H1 (cell line): ENCODE measurements around the gene FOXN3. TPM values are rescaled to one million over a fixed set of nuclear protein-coding genes. Genes with fewer than 3 reads are reported as not detected.

Experiments
- CTCF ChIA-PET: fragments of 300-600 bp; sonication (Branson Sonifier 250); formaldehyde crosslinking; loops from one replicate; lab custom pipeline; 2021; ENCODE audit not compliant: partially characterized antibody; lab: Charles Lee
- POLR2A ChIA-PET: fragments of 300-600 bp; sonication (Branson Sonifier 250); formaldehyde crosslinking; loops from one replicate; lab custom pipeline; 2021; ENCODE audit warnings: inconsistent platforms; ENCODE audit not compliant: partially characterized antibody; lab: Charles Lee
- DNase-seq, 2 experiments: peaks; one replicate each; pipeline versions ENCODE4 v3.0.0 to v3.0.0-alpha.2; 2010 to 2022; ENCODE audit warnings: low spot score in 2 of 2, low read depth in 1 of 2, mixed read lengths in 1 of 2
- FAIRE-seq: peaks from 2 replicates; lab custom pipeline; 2011; peaks lifted over from hg19 to GRCh38; lab: Jason Lieb, UNC
- H2AFZ ChIP-seq: 2 replicates; pipeline ENCODE4 v1.8.1; 2012; ENCODE audit warnings: low read length, inconsistent platforms
- H2AK5ac ChIP-seq: 2 replicates; pipeline ENCODE4 v1.6.1; 2013; ENCODE audit warnings: low read depth, low read length
- H2BK120ac ChIP-seq: replicated peaks from 2 replicates; pipeline ENCODE3; 2013; ENCODE audit warnings: low read depth, low read length, inconsistent platforms
- H2BK12ac ChIP-seq: 2 replicates; pipeline ENCODE4 v1.6.1; 2013; ENCODE audit warnings: low read depth, low read length
- H2BK15ac ChIP-seq: 2 replicates; pipeline ENCODE4 v1.6.1; 2013; ENCODE audit warnings: low read length
- H2BK20ac ChIP-seq: 2 replicates; pipeline ENCODE4 v1.6.1; 2013; ENCODE audit warnings: low read length
- H2BK5ac ChIP-seq: 2 replicates; pipeline ENCODE4 v1.6.1; 2013; ENCODE audit warnings: low read depth, low read length
- H3K14ac ChIP-seq: 2 replicates; pipeline ENCODE4 v1.6.1; 2013; ENCODE audit warnings: inconsistent platforms; ENCODE audit not compliant: insufficient read length
- H3K18ac ChIP-seq: 2 replicates; pipeline ENCODE4 v1.6.1; 2013; ENCODE audit warnings: low read length; ENCODE audit errors: extremely low read depth
- H3K23ac ChIP-seq: 2 replicates; pipeline ENCODE4 v1.6.1; 2013; ENCODE audit warnings: inconsistent platforms; ENCODE audit not compliant: insufficient read length
- H3K23me2 ChIP-seq: 2 replicates; pipeline ENCODE4 v1.6.1; 2013; ENCODE audit warnings: low read depth, low read length
- H3K27ac ChIP-seq: 2 replicates; pipeline ENCODE4 v1.6.1; 2011; ENCODE audit warnings: low read depth, low read length, inconsistent platforms
- H3K27me3 ChIP-seq, 4 experiments: replicated peaks in 1 of 4; 1 replicate in 1 of 4; 2 replicates in 3 of 4; pipeline versions ENCODE4 v1.6.1 to v1.8.1; 2011 to 2013; ENCODE audit warnings: low read length in 3 of 4, mild to moderate bottlenecking in 3 of 4, inconsistent platforms in 2 of 4, mixed read lengths in 2 of 4, moderate library complexity in 1 of 4; ENCODE audit not compliant: control insufficient read depth in 3 of 4, insufficient read depth in 3 of 4; ENCODE audit errors: extremely low read depth in 1 of 4
- H3K36me3 ChIP-seq, 4 experiments: 2 replicates each; pipeline versions ENCODE4 v1.6.1 to v1.8.1; 2011 to 2013; ENCODE audit warnings: mild to moderate bottlenecking in 4 of 4, low read length in 3 of 4, moderate library complexity in 2 of 4, control low read depth in 1 of 4, inconsistent platforms in 1 of 4; ENCODE audit not compliant: insufficient read depth in 4 of 4, control insufficient read depth in 2 of 4
- H3K4ac ChIP-seq: replicated peaks from 2 replicates; pipeline ENCODE3; 2013; ENCODE audit warnings: low read length, low read depth, mixed read lengths, inconsistent platforms; ENCODE audit not compliant: insufficient read length
- H3K4me1 ChIP-seq, 4 experiments: replicated peaks in 1 of 4; 1 replicate in 1 of 4; 2 replicates in 3 of 4; pipeline versions ENCODE4 v1.6.1 to v1.8.1; 2011 to 2013; ENCODE audit warnings: low read length in 3 of 4, inconsistent platforms in 2 of 4, mixed read lengths in 1 of 4; ENCODE audit not compliant: insufficient read depth in 4 of 4, control insufficient read depth in 3 of 4
- H3K4me2 ChIP-seq, 2 experiments: 2 replicates each; pipeline versions ENCODE4 v1.6.1 to v1.8.1; 2011 to 2013; ENCODE audit warnings: low read depth in 2 of 2, low read length in 2 of 2, control low read depth in 1 of 2, inconsistent platforms in 1 of 2, mild to moderate bottlenecking in 1 of 2; ENCODE audit not compliant: insufficient read depth in 1 of 2
- H3K4me3 ChIP-seq, 4 experiments: fragments of 200-600, 300-600 bp in 1 of 4; sonication (generic), shearing (Covaris generic), sonication (Bioruptor Twin) in 1 of 4; 2 replicates each; pipeline versions ENCODE4 v1.5.1 to v1.8.1; 2011 to 2016; ENCODE audit warnings: low read length in 4 of 4, low read depth in 3 of 4, control low read depth in 2 of 4, inconsistent platforms in 2 of 4, mild to moderate bottlenecking in 2 of 4, mixed read lengths in 1 of 4, moderate library complexity in 1 of 4; ENCODE audit not compliant: insufficient read depth in 2 of 4; ENCODE audit errors: extremely low read depth in 1 of 4
- H3K56ac ChIP-seq: replicated peaks from 2 replicates; pipeline ENCODE3; 2013; ENCODE audit warnings: low read depth, mild to moderate bottlenecking, mixed read lengths, low read length, inconsistent platforms; ENCODE audit not compliant: insufficient read length
- H3K79me1 ChIP-seq: 2 replicates; pipeline ENCODE4 v1.6.1; 2013; ENCODE audit warnings: low read depth, low read length, control low read depth
- H3K79me2 ChIP-seq, 2 experiments: 2 replicates each; pipeline versions ENCODE4 v1.6.1 to v1.8.1; 2012 to 2013; ENCODE audit warnings: low read length in 2 of 2, mild to moderate bottlenecking in 2 of 2, inconsistent platforms in 1 of 2; ENCODE audit not compliant: insufficient read depth in 2 of 2, control insufficient read depth in 1 of 2
- H3K9ac ChIP-seq, 4 experiments: replicated peaks in 1 of 4; 1 replicate in 1 of 4; 2 replicates in 3 of 4; pipeline versions ENCODE4 v1.6.1 to v1.8.1; 2011 to 2013; ENCODE audit warnings: low read depth in 3 of 4, low read length in 3 of 4, control low read depth in 2 of 4, mild to moderate bottlenecking in 2 of 4, moderate library complexity in 2 of 4, inconsistent platforms in 1 of 4; ENCODE audit errors: extremely low read depth in 1 of 4
- H3K9me3 ChIP-seq, 2 experiments: 2 replicates each; pipeline versions ENCODE4 v1.6.1 to v1.8.1; 2012 to 2013; ENCODE audit warnings: mild to moderate bottlenecking in 2 of 2, moderate library complexity in 2 of 2, control low read depth in 1 of 2, inconsistent platforms in 1 of 2, low read depth in 1 of 2, low read length in 1 of 2, mixed read lengths in 1 of 2; ENCODE audit not compliant: insufficient read depth in 2 of 2
- H4K20me1 ChIP-seq, 2 experiments: replicated peaks in 1 of 2; 2 replicates each; pipeline versions ENCODE3 to v1.8.1; 2011 to 2013; ENCODE audit warnings: inconsistent platforms in 2 of 2, low read length in 2 of 2, mild to moderate bottlenecking in 1 of 2; ENCODE audit not compliant: insufficient read depth in 2 of 2, control insufficient read depth in 1 of 2
- H4K5ac ChIP-seq: 2 replicates; pipeline ENCODE4 v1.6.1; 2013; ENCODE audit warnings: low read length, low read depth, mixed read lengths, inconsistent platforms; ENCODE audit not compliant: insufficient read length
- H4K8ac ChIP-seq: 2 replicates; pipeline ENCODE4 v1.8.0; 2013; ENCODE audit warnings: mild to moderate bottlenecking, moderate library complexity, low read length, inconsistent platforms; ENCODE audit not compliant: insufficient read depth; ENCODE audit errors: extremely low read depth
- H4K91ac ChIP-seq: replicated peaks from 2 replicates; pipeline ENCODE3; 2013; ENCODE audit warnings: low read length, mixed read lengths, inconsistent platforms; ENCODE audit not compliant: insufficient read length
- POU5F1 ChIP-seq: IDR thresholded peaks from 2 replicates; pipeline ENCODE4 v1.6.1; 2011; ENCODE audit warnings: low read depth, mild to moderate bottlenecking, low read length, moderate library complexity
- ZNF274 ChIP-seq: IDR thresholded peaks from 2 replicates; pipeline ENCODE4 v1.7.0; 2012; ENCODE audit warnings: low read length, borderline replicate concordance; ENCODE audit errors: extremely low read depth
- WGBS, 2 experiments: shearing (Covaris generic) in 1 of 2; methylation state at CpG; one replicate each; pipeline versions ENCODE4 v1.1.6 to v1.1.7; 2013 to 2015; ENCODE audit warnings: low lambda C conversion rate in 2 of 2, mixed read lengths in 2 of 2, inconsistent platforms in 1 of 2, low coverage in 1 of 2, missing lambda C conversion rate in 1 of 2; ENCODE audit not compliant: insufficient replicate concordance in 2 of 2, insufficient coverage in 1 of 2, insufficient read length in 1 of 2; ENCODE audit errors: extremely low coverage in 1 of 2, missing lambda C conversion rate in 1 of 2; 5-methylcytosine and 5-hydroxymethylcytosine counted together
- polyA plus RNA-seq, 7 experiments: library from polyadenylated mRNA; depleted of rRNA in 3 of 7; stranded (reverse) in 5 of 7; unstranded in 2 of 7; fragments of >200 nt in 5 of 7; fragments of 200-250 nt in 2 of 7; gene quantifications; 1 replicate in 5 of 7; 2 replicates in 1 of 7; 4 replicates in 1 of 7; pipeline versions ENCODE4 v1.2.1 to v1.2.3, GENCODE V29; 2011 to 2013; ENCODE audit warnings: missing spikeins in 2 of 7, mixed read lengths in 2 of 7
- total RNA-seq: library from RNA; stranded (reverse); fragmentation: NEBNext Ultra II Directional; extraction: Animal tissue kit (Norgen Biotek cat#: 25700); gene quantifications from 2 replicates; pipeline ENCODE4 v1.2.1, GENCODE V29; 2021

The FOXN3 gene
- total and polyA plus RNA-seq, 2 of the 8 experiments (the other 6 are each of a cell fraction or from before 2014, with no cell fraction given): 52.6 to 178 TPM

GRCh38 chr14:89117012-89117411 is 300.0 kb downstream of the FOXN3 start:
- no peak overlapping the region for H3K4me2 ChIP-seq
- CTCF ChIA-PET: no interaction called here
- no peak for DNase-seq

More at GRCh38 chr14:89117012-89117411, 300.0 kb downstream of the FOXN3 start:
- no peak overlapping the region for H4K8ac ChIP-seq
- no peak overlapping the region for H4K5ac ChIP-seq
- H3K4me1 ChIP-seq: peaks cover 0 to 3% (median 1%) of the 10 kb centered on the region in 4 experiments; a peak in 3 of 7 replicates
- H3K79me2 ChIP-seq: no peaks in the 10 kb centered on the region
- H3K27ac ChIP-seq: no peak overlapping the region
- 72% methylated on average over 5 of the region's 5 CpGs; no CpG with 5 or more reads in 1 of the 2 experiments for WGBS, 2 experiments
- no peak overlapping the region for H2BK20ac ChIP-seq
- H3K4ac ChIP-seq: no peak overlapping the region
- H3K14ac ChIP-seq: no peak overlapping the region
- H3K18ac ChIP-seq: no peak overlapping the region; the same call in 1 of the 2 replicates
- no peak overlapping the region for H4K91ac ChIP-seq
- 0 out of 2 replicates have a peak overlapping the region, but pooled peaks have one; percentile 5 for H2AK5ac ChIP-seq
- H4K20me1 ChIP-seq: no peaks in the 10 kb centered on the region
- no peak overlapping the region for H3K9ac ChIP-seq
- H3K9me3 ChIP-seq: peaks cover 0 to 8% of the 10 kb centered on the region in 2 experiments; a peak in 2 of 4 replicates
- peaks cover 0 to 1% (median 0%) of the 10 kb centered on the region in 4 experiments; a peak in 2 of 7 replicates for H3K27me3 ChIP-seq
- FAIRE-seq: no peak
- no peaks in the 10 kb centered on the region for H3K36me3 ChIP-seq
- no peak overlapping the region for H3K23ac ChIP-seq
- H3K23me2 ChIP-seq: no peaks in the 10 kb centered on the region
- no peak overlapping the region for H3K4me3 ChIP-seq
- H2BK120ac ChIP-seq: no peak overlapping the region
- TF ChIP-seq ZNF274: no peak
- 0 out of 2 replicates have a peak, but pooled peaks have one; percentile 8 for TF ChIP-seq POU5F1
- H3K79me1 ChIP-seq: no peaks in the 10 kb centered on the region
- POLR2A ChIA-PET: interaction anchor here (1.5 kb wide), 2 partner anchors 9 to 11 kb away, joined by 3 to 4 read pairs; no protein-coding TSS in a partner anchor
- no peak overlapping the region for H2BK5ac ChIP-seq
- no peak overlapping the region for H2BK12ac ChIP-seq
- no peak overlapping the region for H3K56ac ChIP-seq
- no peak overlapping the region for H2BK15ac ChIP-seq
- peak overlapping the region; percentile 35; the same call in 1 of the 2 replicates for H2AFZ ChIP-seq
